ENCODE data around the gene SEC24B.

DNA sequence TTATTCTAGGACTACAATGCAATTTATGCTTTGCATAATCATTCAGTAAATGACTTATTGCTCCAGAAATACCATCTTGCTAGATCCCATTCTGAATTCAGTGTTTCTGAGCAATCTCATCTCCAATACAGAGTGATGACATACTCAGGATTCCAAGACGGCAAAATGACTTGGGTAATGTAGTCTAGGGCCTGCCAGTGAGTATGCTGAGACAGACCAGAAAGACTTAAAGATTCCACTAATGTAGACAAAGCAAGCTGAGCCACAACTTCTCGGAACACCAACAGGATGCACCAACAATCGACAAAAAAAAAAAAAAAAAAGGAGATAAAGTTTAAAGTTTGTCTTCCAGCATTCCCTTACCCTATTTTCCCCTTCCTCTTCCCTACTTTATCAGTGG is 919 bp upstream of the SEC24B start:
- TF ChIP-seq, protein P1, sequence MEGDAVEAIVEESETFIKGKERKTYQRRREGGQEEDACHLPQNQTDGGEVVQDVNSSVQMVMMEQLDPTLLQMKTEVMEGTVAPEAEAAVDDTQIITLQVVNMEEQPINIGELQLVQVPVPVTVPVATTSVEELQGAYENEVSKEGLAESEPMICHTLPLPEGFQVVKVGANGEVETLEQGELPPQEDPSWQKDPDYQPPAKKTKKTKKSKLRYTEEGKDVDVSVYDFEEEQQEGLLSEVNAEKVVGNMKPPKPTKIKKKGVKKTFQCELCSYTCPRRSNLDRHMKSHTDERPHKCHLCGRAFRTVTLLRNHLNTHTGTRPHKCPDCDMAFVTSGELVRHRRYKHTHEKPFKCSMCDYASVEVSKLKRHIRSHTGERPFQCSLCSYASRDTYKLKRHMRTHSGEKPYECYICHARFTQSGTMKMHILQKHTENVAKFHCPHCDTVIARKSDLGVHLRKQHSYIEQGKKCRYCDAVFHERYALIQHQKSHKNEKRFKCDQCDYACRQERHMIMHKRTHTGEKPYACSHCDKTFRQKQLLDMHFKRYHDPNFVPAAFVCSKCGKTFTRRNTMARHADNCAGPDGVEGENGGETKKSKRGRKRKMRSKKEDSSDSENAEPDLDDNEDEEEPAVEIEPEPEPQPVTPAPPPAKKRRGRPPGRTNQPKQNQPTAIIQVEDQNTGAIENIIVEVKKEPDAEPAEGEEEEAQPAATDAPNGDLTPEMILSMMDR (conservative IDR thresholded peaks at IDR 0.05 in 1 of 2, IDR thresholded peaks at IDR 0.05 in 1 of 2; ENCODE audit: extremely low read depth in 1 of 2, insufficient read depth in 1 of 2, low read depth in 1 of 2, low read length in 2 of 2): no peak
- no peak for TF ChIP-seq EZH2 (IDR thresholded peaks at IDR 0.05; ENCODE audit: borderline replicate concordance, low read length)
